Right cardiac atrium (tissue), 5 donors: ENCODE measurements around the gene TRABD2B. TPM values are rescaled to one million over a fixed set of nuclear protein-coding genes. Genes with fewer than 3 reads are reported as not detected.

Experiments
- ATAC-seq, 2 donors: fragments of 200-7000 bp; cut with Tn5 transposase; one replicate each; pipeline versions ENCODE4 v1.8.0 to v1.9.1; 2020; ENCODE audit warnings: moderate library complexity in 2 of 2, mild to moderate bottlenecking in 1 of 2
- DNase-seq, 3 donors: peaks; one replicate each; pipeline ENCODE4 v3.0.0-alpha.2; 2020
- H3K27ac ChIP-seq: one replicate; pipeline ENCODE4 v1.5.1; 2013; ENCODE audit warnings: mild to moderate bottlenecking, low read length, control low read depth, moderate library complexity
- H3K27me3 ChIP-seq: one replicate; pipeline ENCODE4 v1.6.1; 2013; ENCODE audit not compliant: control insufficient read depth, insufficient read depth
- H3K4me1 ChIP-seq: one replicate; pipeline ENCODE4 v1.6.1; 2013; ENCODE audit warnings: low read length; ENCODE audit not compliant: control insufficient read depth, insufficient read depth
- H3K4me3 ChIP-seq: one replicate; pipeline ENCODE4 v1.5.1; 2013; ENCODE audit warnings: low read length, control low read depth
- H3K9me3 ChIP-seq: one replicate; pipeline ENCODE4 v1.6.1; 2013; ENCODE audit warnings: low read length; ENCODE audit not compliant: control insufficient read depth
- WGBS: extraction: QIAGEN DNeasy Blood & Tissue Kit; methylation state at CpG from one replicate; pipeline ENCODE4 v1.1.7; 2013; 5-methylcytosine and 5-hydroxymethylcytosine counted together
- intact Hi-C, 4 donors: fragments of 100-400 bp; cut with DNase I; formaldehyde crosslinking; loops; one replicate each; pipeline versions ENCODE4 v1.11.0 to v1.14.0; 2022 to 2023
- polyA plus RNA-seq: library from polyadenylated mRNA; stranded (reverse); fragments of 200-250 nt; gene quantifications from one replicate; pipeline ENCODE4 v1.2.3, GENCODE V29; 2013
- total RNA-seq, 4 donors: library from RNA; stranded (reverse); fragmentation: NEBNext Ultra II Directional; extraction: Animal tissue kit (Norgen Biotek cat#: 25700); gene quantifications; one replicate each; pipeline ENCODE4 v1.2.1, GENCODE V29; 2021
- donor health status: healthy with polysubstance abuse.
- donor health status: DM: no; HTN: yes; CAD: no.
- donor health status: DM: no; HTN: no; CAD: no.
- donor health status: DM: no; HTN: yes; CAD: no; lungs with severe emphysema.
- donor health status: DM: yes; HTN: yes; CAD: no.

TRABD2B gene
- total and polyA plus RNA-seq, 5 donors: 6.7 to 23.7 (median 17.8) TPM

DNA sequence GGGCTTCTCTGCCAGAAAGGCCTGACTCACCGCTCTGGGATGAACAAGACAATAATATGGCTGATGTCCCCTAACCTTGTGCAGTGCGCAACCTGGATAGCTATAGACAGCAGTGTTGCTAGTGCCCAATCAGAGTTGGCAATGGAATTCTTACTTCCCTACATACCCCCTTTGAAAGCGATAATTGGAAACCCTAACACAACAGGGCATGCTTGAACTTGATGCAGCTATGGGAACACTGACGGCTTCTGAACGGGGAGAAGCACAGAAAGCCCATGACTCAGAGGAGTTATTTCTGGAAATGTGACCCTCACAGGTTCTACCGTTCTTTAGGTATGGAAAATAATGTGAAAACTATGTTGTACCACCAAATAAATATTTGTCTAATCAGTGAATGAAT, 200.6 kb downstream of the TRABD2B start:
- ATAC-seq (no peak), DNase-seq (no peak)
- Histone ChIP-seq H3K4me3 (no peak overlapping the region), H3K4me1 (peaks cover 9% of the 10 kb centered on the region), H3K27me3 (no peaks in the 10 kb centered on the region), H3K27ac (no peak overlapping the region), H3K9me3 (no peaks in the 10 kb centered on the region)
- 82% methylated on average over 6 of the region's 6 CpGs for WGBS
- intact Hi-C loops: no loop called here

DNA sequence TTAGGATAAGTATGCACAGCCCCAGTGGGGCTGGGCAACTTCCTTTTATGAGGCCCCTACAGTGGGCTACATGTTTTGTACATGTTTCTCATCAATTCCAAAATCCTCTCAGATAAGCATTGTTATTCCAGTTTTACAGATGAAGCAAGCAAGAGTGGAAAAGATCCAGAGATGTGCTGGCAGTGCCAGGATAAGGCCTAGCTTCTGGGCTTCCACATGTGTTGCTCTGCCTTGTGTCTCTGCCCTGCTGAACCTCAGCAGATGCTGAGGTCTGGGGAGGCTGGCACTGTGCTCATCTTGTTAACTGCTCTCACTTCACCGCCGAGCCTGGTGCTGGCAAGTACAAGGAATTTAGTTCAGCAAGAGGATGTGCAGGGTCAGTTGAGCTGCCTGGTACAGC, 202.1 kb downstream of the TRABD2B start:
- Histone ChIP-seq H3K27me3 (no peaks in the 10 kb centered on the region), H3K27ac (no peak overlapping the region), H3K4me3 (no peak overlapping the region), H3K4me1 (peaks cover 9% of the 10 kb centered on the region), H3K9me3 (no peaks in the 10 kb centered on the region)
- intact Hi-C loops: no loop called here
- ATAC-seq (no peak), DNase-seq (no peak)
- WGBS: 77% methylated on average over 2 of the region's 2 CpGs

DNA sequence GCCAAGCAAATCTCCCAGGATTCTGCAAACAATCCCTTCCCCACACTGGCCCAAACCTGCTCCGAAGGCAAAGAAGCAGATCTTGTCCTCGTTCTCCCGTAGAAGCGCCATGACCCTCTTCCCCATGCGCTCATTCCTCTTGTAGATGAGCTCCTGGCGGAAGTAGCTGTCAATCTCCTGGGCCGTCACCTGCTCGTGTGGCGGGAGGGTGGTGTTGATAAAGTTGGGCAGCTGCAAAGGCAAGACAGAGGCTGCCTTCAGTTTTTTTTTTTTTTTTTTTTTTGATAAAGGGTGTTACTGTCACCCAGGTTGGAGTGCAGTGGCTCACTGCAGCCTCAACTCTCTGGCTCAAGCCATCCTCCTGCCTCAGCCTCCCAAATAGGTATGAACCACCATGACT, 202.7 kb downstream of the TRABD2B start:
- ATAC-seq: no peak
- Histone ChIP-seq H3K9me3 (no peaks in the 10 kb centered on the region), H3K27me3 (no peaks in the 10 kb centered on the region), H3K4me1 (peaks cover 9% of the 10 kb centered on the region), H3K27ac (no peak overlapping the region), H3K4me3 (no peak overlapping the region)
- no peak for DNase-seq
- intact Hi-C loops: no loop called here
- WGBS: 92% methylated on average over 9 of the region's 9 CpGs

DNA sequence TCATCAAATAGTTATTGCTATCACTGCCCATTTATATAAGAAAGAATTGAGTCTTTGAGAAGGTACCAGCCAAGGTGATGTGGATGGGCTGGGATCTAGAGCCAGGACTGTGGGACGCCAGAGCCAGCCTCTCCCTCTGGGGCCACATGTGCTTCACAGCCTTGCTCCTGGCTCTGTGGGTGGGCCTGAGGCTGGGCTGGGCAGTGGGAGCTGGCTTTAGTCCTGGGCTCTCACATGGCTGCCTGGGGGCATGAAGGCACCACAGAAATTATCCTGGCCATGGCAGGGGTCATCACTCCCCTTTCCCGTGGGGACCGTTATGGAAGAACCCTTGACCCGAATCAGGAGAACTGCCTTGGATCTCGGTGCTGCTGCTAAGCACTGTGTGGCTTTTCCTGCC, 203.1 kb downstream of the TRABD2B start:
- intact Hi-C loops: no loop called here
- Histone ChIP-seq H3K27me3 (no peaks in the 10 kb centered on the region), H3K27ac (no peak overlapping the region), H3K4me1 (peaks cover 9% of the 10 kb centered on the region), H3K4me3 (no peak overlapping the region), H3K9me3 (no peaks in the 10 kb centered on the region)
- WGBS: 79% methylated on average over 5 of the region's 5 CpGs
- no peak for DNase-seq
- ATAC-seq: no peak

DNA sequence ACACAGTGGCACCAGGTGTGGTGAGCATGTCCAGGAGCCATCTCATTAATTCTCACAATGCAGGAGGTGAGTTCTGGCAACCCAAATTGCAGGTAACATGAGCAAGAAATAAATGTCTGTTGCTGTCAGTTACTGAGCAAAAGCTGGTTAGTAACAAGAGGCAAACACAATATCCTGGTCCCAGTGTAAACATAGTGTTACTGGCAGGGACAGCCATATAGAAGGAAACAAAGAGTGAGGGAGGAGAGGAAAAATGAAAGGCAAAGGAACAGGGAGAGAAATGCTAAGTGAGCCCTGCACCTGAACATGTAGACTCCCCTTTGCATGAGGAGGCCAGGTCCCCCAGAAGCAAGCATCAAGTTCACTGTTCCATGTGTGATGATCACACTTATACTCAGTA, 203.6 kb downstream of the TRABD2B start:
- Histone ChIP-seq H3K4me1 (peaks cover 9% of the 10 kb centered on the region), H3K27ac (no peak overlapping the region), H3K27me3 (no peaks in the 10 kb centered on the region), H3K9me3 (no peaks in the 10 kb centered on the region), H3K4me3 (no peak overlapping the region)
- ATAC-seq: no peak
- intact Hi-C loops: no loop called here
- no peak for DNase-seq

DNA sequence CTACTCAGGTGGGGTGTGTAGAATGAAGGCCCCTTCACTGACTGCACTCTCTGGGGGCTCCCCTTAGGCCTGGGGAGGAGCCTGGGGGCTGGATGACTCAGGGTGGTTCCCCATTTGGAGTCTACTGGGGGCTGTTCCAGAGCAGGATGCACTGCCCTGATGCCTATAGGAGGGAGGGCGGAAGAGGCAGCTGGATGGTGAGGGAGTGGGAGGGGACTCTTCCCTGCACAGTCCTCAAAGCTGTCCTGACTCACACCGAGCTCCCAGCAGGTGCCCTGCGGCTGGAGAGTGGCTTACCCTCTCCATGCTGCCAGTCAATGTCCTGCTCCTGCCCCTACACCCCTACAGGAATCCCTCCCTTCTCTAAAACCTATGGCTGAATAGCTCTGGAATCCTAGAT, 204.4 kb downstream of the TRABD2B start:
- peak; percentile 9 to 10 for ATAC-seq
- WGBS: 88% methylated on average over 3 of the region's 3 CpGs

DNA sequence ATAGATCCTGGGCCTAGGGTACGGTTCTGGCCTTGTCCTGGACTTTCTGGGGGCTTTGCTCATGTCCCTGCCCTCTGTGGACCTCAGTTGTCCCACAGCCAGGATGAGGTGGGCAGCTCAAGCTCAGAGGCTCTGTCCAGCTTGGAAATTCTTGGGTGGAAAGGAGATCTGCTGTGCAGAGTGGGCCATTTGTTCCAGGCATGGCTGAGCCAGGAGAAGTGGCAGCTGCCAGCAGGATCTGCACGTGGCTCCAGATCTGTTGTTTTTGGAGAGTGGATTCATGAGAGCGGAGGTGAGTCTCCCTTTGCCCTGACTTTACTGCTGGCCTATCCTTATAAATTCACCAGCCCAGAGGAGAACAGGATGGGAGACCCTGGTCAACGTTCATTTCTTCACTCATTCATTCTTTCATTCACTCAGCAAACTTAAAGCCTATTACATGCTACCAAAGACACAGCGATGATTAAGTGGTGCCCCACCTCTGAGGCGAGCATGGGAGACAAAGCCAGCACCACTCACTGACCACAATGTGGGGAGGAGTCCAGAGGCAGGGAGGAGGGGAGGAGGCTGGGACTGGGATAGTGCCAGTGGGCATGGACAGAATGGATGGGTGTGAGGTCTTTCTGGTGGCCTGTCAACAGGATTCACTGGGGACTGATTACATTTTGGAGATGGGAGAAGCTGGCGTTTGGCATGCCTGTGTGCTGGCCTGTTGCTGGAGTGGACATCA, 205.1 kb downstream of the TRABD2B start:
- ATAC-seq (peak; percentile 81 to 85), DNase-seq (peak in 2 of 3 donors; percentile 32 to 72)
- no peak overlapping the region for H3K27ac ChIP-seq
- intact Hi-C loops: no loop called here
- H3K9me3 ChIP-seq: no peaks in the 10 kb centered on the region
- 54% methylated on average over 7 of the region's 7 CpGs for WGBS
- no peaks in the 10 kb centered on the region for H3K27me3 ChIP-seq
- H3K4me1 ChIP-seq: peaks cover 9% of the 10 kb centered on the region
- no peak overlapping the region for H3K4me3 ChIP-seq

More for the DNA sequence above, 204.4 kb downstream of the TRABD2B start:
- Histone ChIP-seq H3K4me1 (peaks cover 9% of the 10 kb centered on the region), H3K27ac (no peak overlapping the region), H3K9me3 (no peaks in the 10 kb centered on the region), H3K4me3 (no peak overlapping the region), H3K27me3 (no peaks in the 10 kb centered on the region)
- no peak for DNase-seq
- intact Hi-C loops: no loop called here

DNA sequence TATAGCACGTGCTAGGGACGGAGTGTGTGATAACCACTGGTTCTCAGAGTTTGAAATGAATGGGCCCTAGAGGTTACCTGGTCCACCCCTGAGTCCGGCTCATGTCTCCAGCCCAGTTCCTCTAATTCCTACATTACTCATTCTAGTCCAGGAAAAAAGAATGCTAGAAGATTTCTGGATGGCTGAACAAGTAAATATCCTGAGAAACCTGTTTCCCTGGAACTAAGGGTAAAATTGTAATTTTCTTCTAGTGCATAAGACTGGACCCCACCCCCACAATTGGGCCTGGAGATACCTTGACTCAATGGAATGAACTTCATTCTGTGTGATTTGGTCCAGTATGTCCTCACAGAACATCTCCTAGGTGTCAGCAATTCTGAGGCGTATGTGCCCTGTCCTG, 208.4 kb downstream of the TRABD2B start:
- no peaks in the 10 kb centered on the region for H3K9me3 ChIP-seq
- no peaks in the 10 kb centered on the region for H3K27me3 ChIP-seq
- H3K4me3 ChIP-seq: no peak overlapping the region
- no peak for DNase-seq
- peaks cover 17% of the 10 kb centered on the region for H3K4me1 ChIP-seq
- WGBS: 74% methylated on average over 4 of the region's 4 CpGs
- intact Hi-C loops: loop anchor here in 1 of 4 donors (10.0 kb wide), 1 partner anchor 206 kb away; the partner anchor contains the start of gene TRABD2B
- H3K27ac ChIP-seq: no peak overlapping the region
- ATAC-seq: no peak

DNA sequence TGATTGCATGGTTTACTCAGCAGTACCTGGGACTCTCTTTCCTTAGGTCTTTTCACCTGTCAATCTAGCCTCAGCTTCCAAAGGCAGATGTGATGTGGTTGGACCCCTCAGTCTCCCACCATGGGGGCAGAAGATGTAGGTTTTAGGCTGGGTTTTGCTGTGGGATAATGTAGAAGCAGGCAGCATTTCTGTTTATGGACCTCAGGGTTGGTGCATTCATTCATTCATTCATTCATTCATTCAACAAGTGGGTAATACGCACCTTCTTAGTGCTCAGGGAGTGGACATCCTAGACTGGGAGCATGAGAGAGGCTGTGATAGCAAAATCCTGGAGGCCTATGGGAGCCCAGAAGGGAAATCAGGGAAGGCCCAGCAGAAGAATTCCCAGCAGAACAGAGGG, 209.6 kb downstream of the TRABD2B start:
- Histone ChIP-seq H3K4me3 (no peak overlapping the region), H3K4me1 (peaks cover 19% of the 10 kb centered on the region), H3K27ac (no peak overlapping the region), H3K9me3 (no peaks in the 10 kb centered on the region), H3K27me3 (no peaks in the 10 kb centered on the region)
- intact Hi-C loops: loop anchor here in 1 of 4 donors (10.0 kb wide), 1 partner anchor 207 kb away; the partner anchor contains the start of gene TRABD2B
- DNase-seq (no peak), ATAC-seq (no peak)
- WGBS: 98% methylated on average over 1 of the region's 1 CpG

DNA sequence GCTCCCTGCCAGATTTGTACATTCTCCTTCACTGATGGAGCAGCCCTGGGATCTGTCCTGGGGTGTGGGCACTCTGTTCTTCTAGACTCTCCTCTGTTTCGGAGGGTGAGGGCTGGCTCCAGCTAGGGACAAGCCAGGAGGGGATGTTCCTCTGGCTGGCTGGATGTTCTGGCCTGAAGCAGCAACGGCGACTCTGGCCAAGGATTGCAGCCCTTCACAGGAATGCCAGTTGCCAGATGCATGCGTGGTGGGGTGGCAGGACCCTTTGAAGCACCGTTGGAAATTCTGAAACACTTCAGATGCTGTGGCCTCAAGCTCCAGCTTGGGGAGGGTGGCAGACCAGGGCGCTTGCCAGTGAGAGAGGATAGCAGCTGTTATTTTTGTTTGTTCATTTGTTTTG, 210.9 kb downstream of the TRABD2B start:
- no peaks in the 10 kb centered on the region for H3K9me3 ChIP-seq
- WGBS: 49% methylated on average over 6 of the region's 6 CpGs
- intact Hi-C loops: loop anchor here in 1 of 4 donors (10.0 kb wide), 1 partner anchor 208 kb away; the partner anchor contains the start of gene TRABD2B
- peaks cover 19% of the 10 kb centered on the region for H3K4me1 ChIP-seq
- peak; percentile 7 to 25 for ATAC-seq
- H3K4me3 ChIP-seq: no peak overlapping the region
- peak overlapping the region; percentile 10 for H3K27ac ChIP-seq
- peak in 1 of 3 donors; percentile 71 for DNase-seq
- no peaks in the 10 kb centered on the region for H3K27me3 ChIP-seq

DNA sequence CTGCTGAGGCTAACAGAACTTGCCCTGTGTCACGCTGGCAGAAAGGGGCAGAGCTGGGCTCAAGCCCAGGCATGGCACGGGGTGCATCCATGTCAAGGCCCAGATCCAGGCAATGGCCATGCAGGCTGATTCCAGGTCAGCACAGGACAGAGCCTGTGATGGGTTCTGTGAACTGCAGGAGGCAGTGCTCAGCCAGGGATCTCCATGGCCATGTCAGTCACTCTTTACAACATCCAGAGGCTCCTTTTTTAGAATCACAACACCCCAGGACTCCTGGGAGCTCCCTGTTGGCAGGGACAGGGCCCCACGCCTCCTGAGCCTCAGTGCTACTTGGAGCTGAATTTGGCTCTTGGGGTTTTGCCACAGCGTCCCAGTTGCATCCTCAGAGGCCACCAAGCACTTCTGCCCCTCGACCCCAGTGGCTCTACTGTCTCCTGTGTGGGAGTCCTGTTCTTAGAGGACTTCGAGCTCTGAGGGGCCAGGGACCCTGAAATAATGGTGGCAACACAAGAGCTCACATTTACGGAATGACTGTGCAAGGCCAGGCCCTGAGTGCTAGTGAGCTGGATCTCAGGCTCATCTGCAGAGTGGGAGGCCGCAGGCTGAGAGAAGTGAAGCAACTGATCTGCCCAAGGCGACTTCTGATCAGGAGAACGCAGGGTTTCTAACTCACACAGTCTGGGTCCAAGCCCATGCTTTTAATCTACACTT, 211.5 kb downstream of the TRABD2B start:
- Histone ChIP-seq H3K27me3 (no peaks in the 10 kb centered on the region), H3K4me3 (no peak overlapping the region), H3K4me1 (peaks cover 19% of the 10 kb centered on the region), H3K27ac (peak overlapping the region; percentile 15), H3K9me3 (no peaks in the 10 kb centered on the region)
- intact Hi-C loops: loop anchor here in 1 of 4 donors (10.0 kb wide), 1 partner anchor 209 kb away; the partner anchor contains the start of gene TRABD2B
- DNase-seq (peak; percentile 53 to 78 (median 77)), ATAC-seq (peak; percentile 83 to 86)
- WGBS: 59% methylated on average over 10 of the region's 10 CpGs
